Gastroesophageal sphincter (tissue), 4 donors: ENCODE results near the gene ATP2A3. TPM values are rescaled to one million over a fixed set of nuclear protein-coding genes. Genes with fewer than 3 reads are reported as not detected.

Experiments used
- ATAC-seq: fragments of 150-250 bp; one replicate; pipeline ENCODE4 v1.9.1; 2016; ENCODE audit warnings: mild to moderate bottlenecking, moderate library complexity
- H3K27ac ChIP-seq, 4 donors: fragments of 200-600 bp; sonication (generic) in 3 of 4; 1 replicate in 3 of 4; 2 replicates in 1 of 4; pipeline ENCODE4 v1.5.1; 2016 to 2019
- H3K27me3 ChIP-seq: fragments of 200-600 bp; sonication (generic); one replicate; pipeline ENCODE4 v1.5.1; 2019
- H3K36me3 ChIP-seq, 2 donors: fragments of 200-600 bp; sonication (generic); one replicate each; pipeline ENCODE4 v1.5.1; 2019; ENCODE audit warnings: control low read depth in 1 of 2
- H3K4me1 ChIP-seq, 3 donors: fragments of 200-600 bp; sonication (generic); 1 replicate in 2 of 3; 2 replicates in 1 of 3; pipeline ENCODE4 v1.5.1; 2016 to 2019; ENCODE audit warnings: control low read depth in 2 of 3
- H3K4me3 ChIP-seq, 2 donors: fragments of 200-600 bp; sonication (generic); one replicate each; pipeline ENCODE4 v1.5.1; 2019; ENCODE audit warnings: mild to moderate bottlenecking in 1 of 2, moderate library complexity in 1 of 2
- H3K9me3 ChIP-seq, 3 donors: fragments of 200-600 bp; sonication (generic); one replicate each; pipeline ENCODE4 v1.5.1; 2017 to 2019; ENCODE audit warnings: control low read depth in 2 of 3
- EP300 ChIP-seq: sonication (generic); formaldehyde crosslinking; IDR thresholded peaks from one replicate; pipeline ENCODE4 v1.6.1; 2017; ENCODE audit warnings: antibody characterized with exemption, mild to moderate bottlenecking
- POLR2A ChIP-seq, 2 donors: fragments of 450-650 bp; IDR thresholded peaks; one replicate each; pipeline ENCODE4 v1.6.1; 2017; ENCODE audit warnings: antibody characterized with exemption in 2 of 2, mild to moderate bottlenecking in 2 of 2, moderate library complexity in 1 of 2
- POLR2AphosphoS5 ChIP-seq: sonication (generic); formaldehyde crosslinking; IDR thresholded peaks from one replicate; pipeline ENCODE4 v1.6.1; 2017; ENCODE audit warnings: antibody characterized with exemption
- WGBS, 2 donors: methylation state at CpG; one replicate each; pipeline ENCODE4 v1.1.5; 2018; ENCODE audit warnings: low coverage in 1 of 2; 5-methylcytosine and 5-hydroxymethylcytosine counted together
- total RNA-seq, 4 donors: library from RNA; depleted of rRNA; stranded (reverse); fragments of >200 nt; gene quantifications; one replicate each; pipeline ENCODE4 v1.1.0, GENCODE V29; 2016
- TF ChIP-seq, protein P1 (sequence below), 4 experiments: fragments of 200-600 bp in 2 of 4; fragments of 450-650 bp in 2 of 4; sonication (generic) in 1 of 4; IDR thresholded peaks; one replicate each; pipeline ENCODE4 v1.5.1; 2017 to 2019; ENCODE audit warnings: antibody characterized with exemption in 4 of 4, mild to moderate bottlenecking in 2 of 4, moderate library complexity in 2 of 4

Gene ATP2A3
- total RNA-seq, 4 donors from 2014 or later, result 5.9 to 35.9 (median 18.1) TPM

DNA sequence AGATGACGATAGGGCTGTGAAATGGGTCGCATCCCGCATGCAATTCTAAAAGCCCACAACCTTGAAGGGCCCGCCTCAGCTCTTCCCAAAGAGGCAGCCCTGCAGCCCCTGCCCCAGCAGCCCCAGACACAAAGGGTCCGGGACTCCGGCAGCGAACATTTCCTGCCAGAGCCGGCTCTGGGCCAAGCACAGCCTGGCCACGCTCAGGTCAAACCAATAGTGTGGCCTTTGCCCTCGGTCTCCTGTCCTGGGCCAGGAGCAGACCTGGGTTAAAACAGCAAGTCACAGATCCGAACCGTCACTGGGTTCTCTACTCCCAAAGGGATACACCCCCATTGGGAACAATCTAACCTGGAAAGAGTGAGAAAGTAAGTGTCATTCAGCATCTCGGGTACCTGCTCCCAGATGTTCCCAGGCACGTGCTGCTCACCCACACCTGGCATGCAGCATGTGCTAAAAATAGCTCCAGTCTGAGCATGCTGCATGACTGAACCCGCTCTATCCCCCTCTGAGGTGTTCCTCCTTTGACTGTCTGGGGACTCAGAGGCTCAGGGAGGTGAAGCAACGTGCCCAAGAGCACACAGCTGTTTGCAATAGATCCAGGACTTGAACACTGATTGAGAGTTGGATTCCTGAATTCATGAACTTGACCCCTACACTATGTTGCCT, 22.2 kb upstream of the ATP2A3 start:
- H3K27ac ChIP-seq, result peak overlapping the region in 2 of 4 donors; percentile 32 to 51
- peaks cover 4% of the 10 kb centered on the region for H3K27me3 ChIP-seq
- H3K36me3 ChIP-seq, result no peaks in the 10 kb centered on the region
- TF ChIP-seq, protein P1, sequence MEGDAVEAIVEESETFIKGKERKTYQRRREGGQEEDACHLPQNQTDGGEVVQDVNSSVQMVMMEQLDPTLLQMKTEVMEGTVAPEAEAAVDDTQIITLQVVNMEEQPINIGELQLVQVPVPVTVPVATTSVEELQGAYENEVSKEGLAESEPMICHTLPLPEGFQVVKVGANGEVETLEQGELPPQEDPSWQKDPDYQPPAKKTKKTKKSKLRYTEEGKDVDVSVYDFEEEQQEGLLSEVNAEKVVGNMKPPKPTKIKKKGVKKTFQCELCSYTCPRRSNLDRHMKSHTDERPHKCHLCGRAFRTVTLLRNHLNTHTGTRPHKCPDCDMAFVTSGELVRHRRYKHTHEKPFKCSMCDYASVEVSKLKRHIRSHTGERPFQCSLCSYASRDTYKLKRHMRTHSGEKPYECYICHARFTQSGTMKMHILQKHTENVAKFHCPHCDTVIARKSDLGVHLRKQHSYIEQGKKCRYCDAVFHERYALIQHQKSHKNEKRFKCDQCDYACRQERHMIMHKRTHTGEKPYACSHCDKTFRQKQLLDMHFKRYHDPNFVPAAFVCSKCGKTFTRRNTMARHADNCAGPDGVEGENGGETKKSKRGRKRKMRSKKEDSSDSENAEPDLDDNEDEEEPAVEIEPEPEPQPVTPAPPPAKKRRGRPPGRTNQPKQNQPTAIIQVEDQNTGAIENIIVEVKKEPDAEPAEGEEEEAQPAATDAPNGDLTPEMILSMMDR (IDR thresholded peaks at IDR 0.05), result no peak
- TF ChIP-seq EP300 (no peak), POLR2A (IDR thresholded peaks at IDR 0.05) (no peak), POLR2AphosphoS5 (no peak)
- ATAC-seq, result no peak
- WGBS, 2 donors, result 56 to 70% methylated on average over 3 to 4 of the region's 16 CpGs
- no peak overlapping the region for H3K4me3 ChIP-seq
- peaks cover 0 to 32% (median 0%) of the 10 kb centered on the region in 3 donors for H3K4me1 ChIP-seq
- no peaks in the 10 kb centered on the region for H3K9me3 ChIP-seq

DNA sequence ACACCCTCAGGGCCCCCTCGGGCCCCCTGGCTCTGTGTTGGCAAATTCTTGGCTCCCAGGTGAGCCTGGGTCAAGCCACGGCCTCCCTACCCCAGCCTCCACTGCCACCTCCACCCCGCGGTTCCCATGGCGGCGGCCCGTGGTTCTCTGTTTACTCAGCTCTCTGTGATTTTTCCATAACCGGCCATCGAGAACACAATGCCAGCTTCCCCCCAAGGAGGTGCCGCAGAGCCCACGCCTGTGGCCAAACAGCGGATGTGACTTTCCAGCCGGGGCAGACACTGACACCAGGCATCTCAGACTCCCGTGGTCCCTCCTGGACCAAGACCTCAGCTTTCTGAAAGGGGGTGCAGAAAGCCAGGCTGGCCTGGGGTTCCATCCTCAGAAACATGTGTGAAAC, 21.6 kb upstream of the ATP2A3 start:
- WGBS, 2 donors, result 38% methylated on average over 4 of the region's 14 CpGs; no CpG with 5 or more reads in 1 of the 2 donors
- ATAC-seq, result peak; percentile 48

DNA sequence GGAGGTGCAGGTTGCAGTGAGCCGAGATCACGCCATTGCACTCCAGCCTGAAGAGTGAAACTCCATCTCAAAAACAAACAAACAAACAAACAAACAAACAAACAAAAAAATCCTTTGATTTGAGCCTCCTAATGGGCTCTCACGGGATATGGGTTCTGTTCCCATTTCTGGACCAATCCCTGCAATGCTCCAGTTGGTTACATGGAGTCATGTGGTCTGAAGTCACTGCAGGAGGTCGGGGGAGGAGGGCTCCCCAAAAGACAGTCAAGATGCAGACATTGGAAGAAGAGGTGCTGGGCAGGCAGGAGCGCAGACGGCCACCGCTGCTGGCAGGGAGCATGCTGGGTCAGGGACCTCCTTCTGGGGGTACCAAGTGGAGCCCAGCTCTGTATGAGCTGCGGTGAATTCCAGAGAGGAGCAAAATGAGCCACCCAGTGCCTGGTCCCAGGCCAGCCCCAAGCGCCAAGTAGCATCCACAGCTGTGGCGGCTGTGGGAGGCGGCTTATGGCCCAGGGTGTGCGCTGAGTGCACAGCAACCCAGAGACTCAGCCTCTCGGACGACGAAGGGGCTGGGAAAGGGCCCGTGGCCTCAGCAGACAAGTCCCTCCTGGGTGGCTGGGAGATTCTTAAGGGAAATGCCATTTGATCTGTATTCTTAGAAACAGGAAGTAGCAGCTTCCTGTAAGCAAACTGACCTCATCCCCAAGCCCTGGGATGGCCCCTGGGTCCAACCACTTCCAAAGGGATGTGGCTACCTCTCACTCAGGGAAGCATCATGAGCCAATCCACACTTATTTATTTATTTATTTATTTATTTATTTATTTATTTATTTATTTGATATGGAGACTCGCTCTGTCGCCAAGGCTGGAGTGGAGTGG, 19.6 kb upstream of the ATP2A3 start:
- Histone ChIP-seq H3K27me3 (peaks cover 4% of the 10 kb centered on the region), H3K36me3 (no peaks in the 10 kb centered on the region), H3K4me3 (no peak overlapping the region), H3K4me1 (peaks cover 0 to 25% (median 0%) of the 10 kb centered on the region in 3 donors), H3K27ac (no peak overlapping the region), H3K9me3 (peaks cover 0 to 8% (median 0%) of the 10 kb centered on the region in 3 donors)
- 78 to 82% methylated on average over 4 to 18 of the region's 18 CpGs for WGBS, 2 donors
- no peak for TF ChIP-seq POLR2A (IDR thresholded peaks at IDR 0.05)
- no peak for TF ChIP-seq EP300
- no peak for TF ChIP-seq POLR2AphosphoS5
- TF ChIP-seq, protein P1 (IDR thresholded peaks at IDR 0.05), result no peak
- ATAC-seq, result peak; percentile 17

More for the DNA sequence above, 21.6 kb upstream of the ATP2A3 start:
- peak overlapping the region in 2 of 4 donors; percentile 32 to 51 for H3K27ac ChIP-seq
- H3K9me3 ChIP-seq, result no peaks in the 10 kb centered on the region
- no peak for TF ChIP-seq POLR2A (IDR thresholded peaks at IDR 0.05)
- TF ChIP-seq, protein P1 (IDR thresholded peaks at IDR 0.05), result no peak
- TF ChIP-seq POLR2AphosphoS5, result no peak
- no peak for TF ChIP-seq EP300
- H3K27me3 ChIP-seq, result peaks cover 4% of the 10 kb centered on the region
- peaks cover 0 to 32% (median 0%) of the 10 kb centered on the region in 3 donors for H3K4me1 ChIP-seq
- no peaks in the 10 kb centered on the region for H3K36me3 ChIP-seq
- no peak overlapping the region for H3K4me3 ChIP-seq

DNA sequence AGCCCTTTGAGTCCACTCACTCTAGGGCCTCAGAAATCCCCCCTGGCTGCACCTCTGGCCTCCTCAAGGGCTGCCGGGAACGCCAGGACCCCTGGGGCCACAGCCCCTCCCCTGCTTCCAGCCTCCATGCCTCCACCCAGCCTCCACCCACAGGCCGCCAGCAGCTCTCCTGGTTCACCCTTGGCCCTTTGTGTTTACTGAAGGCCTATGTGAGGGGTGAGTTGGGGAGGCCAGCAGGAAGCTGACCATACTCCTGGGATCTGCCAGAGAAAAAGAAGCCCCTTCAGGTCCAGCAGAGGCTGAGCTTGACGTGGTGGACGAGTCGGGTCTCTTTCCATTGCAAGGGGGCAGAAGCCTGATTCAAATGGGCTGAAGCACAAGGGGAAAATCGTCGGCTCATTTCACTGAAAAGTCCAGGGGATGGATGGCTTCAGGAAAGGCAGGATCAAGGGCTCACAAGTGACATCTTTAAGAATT, 18.3 kb upstream of the ATP2A3 start:
- Histone ChIP-seq H3K36me3 (no peaks in the 10 kb centered on the region), H3K4me3 (no peak overlapping the region), H3K4me1 (peaks cover 0 to 28% (median 0%) of the 10 kb centered on the region in 3 donors), H3K9me3 (peaks cover 0 to 10% (median 0%) of the 10 kb centered on the region in 3 donors), H3K27ac (no peak overlapping the region), H3K27me3 (peaks cover 4% of the 10 kb centered on the region)
- no peak for ATAC-seq
- TF ChIP-seq, protein P1 (IDR thresholded peaks at IDR 0.05), result no peak
- TF ChIP-seq EP300 (no peak), POLR2A (IDR thresholded peaks at IDR 0.05) (no peak), POLR2AphosphoS5 (no peak)
- WGBS, 2 donors, result 92% methylated on average over 5 of the region's 8 CpGs; no CpG with 5 or more reads in 1 of the 2 donors
